ENCODE results near the gene ZNF181. TPM values are rescaled to one million over a fixed set of nuclear protein-coding genes. Genes with fewer than 3 reads are reported as not detected.

ZNF181 gene
- total and polyA plus RNA-seq, 4 donors = 8.9 to 15.2 (median 10.0) TPM

DNA sequence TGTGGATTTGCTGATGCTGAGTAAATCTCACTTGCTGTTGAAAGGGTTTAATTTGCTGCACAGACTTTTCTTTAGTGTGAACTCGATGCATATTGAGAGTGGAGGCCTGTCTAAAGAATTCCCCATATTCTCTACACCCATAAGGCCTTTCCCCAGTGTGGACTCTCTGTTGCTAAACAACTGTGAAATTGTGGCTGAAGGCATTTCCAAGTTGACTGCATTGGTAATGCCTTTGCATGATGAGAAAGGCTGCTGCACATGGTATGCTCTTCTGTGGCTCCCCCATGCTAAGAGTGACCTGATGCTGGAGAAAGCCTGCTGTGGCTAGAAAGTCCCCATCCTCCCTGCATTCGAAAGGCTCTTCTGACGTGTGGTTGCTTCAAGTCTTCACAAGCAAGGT, 45.6 kb downstream of the ZNF181 start (continued):
- TF ChIP-seq, protein P1, sequence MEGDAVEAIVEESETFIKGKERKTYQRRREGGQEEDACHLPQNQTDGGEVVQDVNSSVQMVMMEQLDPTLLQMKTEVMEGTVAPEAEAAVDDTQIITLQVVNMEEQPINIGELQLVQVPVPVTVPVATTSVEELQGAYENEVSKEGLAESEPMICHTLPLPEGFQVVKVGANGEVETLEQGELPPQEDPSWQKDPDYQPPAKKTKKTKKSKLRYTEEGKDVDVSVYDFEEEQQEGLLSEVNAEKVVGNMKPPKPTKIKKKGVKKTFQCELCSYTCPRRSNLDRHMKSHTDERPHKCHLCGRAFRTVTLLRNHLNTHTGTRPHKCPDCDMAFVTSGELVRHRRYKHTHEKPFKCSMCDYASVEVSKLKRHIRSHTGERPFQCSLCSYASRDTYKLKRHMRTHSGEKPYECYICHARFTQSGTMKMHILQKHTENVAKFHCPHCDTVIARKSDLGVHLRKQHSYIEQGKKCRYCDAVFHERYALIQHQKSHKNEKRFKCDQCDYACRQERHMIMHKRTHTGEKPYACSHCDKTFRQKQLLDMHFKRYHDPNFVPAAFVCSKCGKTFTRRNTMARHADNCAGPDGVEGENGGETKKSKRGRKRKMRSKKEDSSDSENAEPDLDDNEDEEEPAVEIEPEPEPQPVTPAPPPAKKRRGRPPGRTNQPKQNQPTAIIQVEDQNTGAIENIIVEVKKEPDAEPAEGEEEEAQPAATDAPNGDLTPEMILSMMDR (IDR thresholded peaks at IDR 0.05; ENCODE audit: low read depth, low read length, missing input control) = no peak

DNA sequence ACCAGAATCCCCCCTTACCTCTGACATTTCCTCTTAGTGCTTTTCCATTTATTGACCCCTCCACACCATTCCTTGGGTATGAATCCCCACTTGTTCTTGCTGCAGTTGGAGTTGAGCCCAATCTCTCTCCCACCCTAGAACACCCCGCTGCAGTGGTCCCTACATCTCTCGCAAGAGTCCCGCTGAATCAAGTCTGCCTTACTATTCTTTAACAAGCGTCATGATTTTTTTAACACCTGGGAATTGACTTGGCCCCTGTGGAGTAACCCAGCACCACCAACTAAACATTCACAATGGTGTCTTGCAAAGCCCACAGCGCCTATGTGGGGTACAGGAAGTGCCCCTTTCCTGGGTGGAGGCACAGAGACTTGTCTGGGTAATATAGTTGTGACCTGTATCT, 52.2 kb downstream of the ZNF181 start:
- DNase-seq (ENCODE audit: low spot score) = no peak
- Histone ChIP-seq H3K27ac (ENCODE audit: low read depth in 1 of 2, low read length in 2 of 2) (no peak overlapping the region), H3K27me3 (ENCODE audit: control insufficient read depth in 4 of 4, insufficient read depth in 4 of 4, low read length in 3 of 4) (no peaks in the 10 kb centered on the region), H3K4me1 (ENCODE audit: control insufficient read depth in 4 of 4, insufficient read depth in 4 of 4, low read length in 3 of 4) (no peaks in the 10 kb centered on the region), H3K36me3 (ENCODE audit: control insufficient read depth in 4 of 4, insufficient read depth in 3 of 4, low read depth in 1 of 4, low read length in 3 of 4) (no peaks in the 10 kb centered on the region), H3K9ac (ENCODE audit: low read depth in 1 of 2, low read length in 2 of 2) (no peak overlapping the region), H3K9me3 (ENCODE audit: control insufficient read depth in 4 of 4, low read length in 3 of 4) (peaks cover 0 to 12% (median 5%) of the 10 kb centered on the region in 4 donors), H3K4me3 (ENCODE audit: low read depth in 1 of 3, low read length in 3 of 3) (no peak overlapping the region)
- TF ChIP-seq NR2F2 (IDR thresholded peaks at IDR 0.05) = no peak
- no peak for TF ChIP-seq YY1 (IDR thresholded peaks at IDR 0.05)
- TF ChIP-seq RAD21 (IDR thresholded peaks at IDR 0.05) = no peak
- TF ChIP-seq HNF4A (conservative IDR thresholded peaks at IDR 0.05) = no peak
- TF ChIP-seq RXRA (IDR thresholded peaks at IDR 0.05) = no peak
- TF ChIP-seq FOXA1 (IDR thresholded peaks at IDR 0.05) = no peak
- TF ChIP-seq SP1 (IDR thresholded peaks at IDR 0.05) = no peak
- 78% methylated on average over 5 of the region's 5 CpGs for WGBS

DNA sequence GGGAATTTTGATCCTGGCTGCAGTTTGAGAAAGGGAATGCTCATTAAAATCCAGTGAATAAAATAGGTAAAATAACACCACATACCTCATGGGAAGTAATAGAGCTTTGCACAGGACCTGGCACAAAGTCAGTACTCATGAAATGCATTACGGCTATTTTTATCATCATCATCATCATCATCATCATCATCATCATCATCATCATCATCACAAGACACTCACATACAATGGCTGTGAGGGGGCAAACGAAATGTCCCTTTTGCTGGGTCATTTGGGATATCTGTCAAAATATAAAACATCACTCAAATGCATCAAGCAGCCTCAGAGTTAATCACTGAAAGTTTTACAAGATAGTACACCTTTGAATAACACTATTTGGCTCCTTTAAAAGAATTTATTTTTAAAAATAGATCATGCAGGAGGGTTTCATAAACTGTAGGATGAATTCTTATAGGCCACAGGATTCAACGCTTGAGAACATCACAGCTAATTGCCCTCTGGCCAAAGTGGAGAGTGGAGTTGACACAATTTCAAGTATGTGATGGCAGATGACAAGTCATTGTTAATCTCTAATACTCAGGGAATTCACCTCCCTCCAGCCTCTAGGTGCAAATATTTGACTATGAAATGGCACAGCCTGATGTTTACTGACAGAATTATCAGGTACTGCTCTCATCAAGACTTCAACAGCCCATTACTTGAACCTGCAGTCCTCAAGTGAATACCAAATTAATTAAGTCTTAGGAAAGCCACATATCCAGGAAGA, 53.2 kb downstream of the ZNF181 start:
- H3K9ac ChIP-seq (ENCODE audit: low read depth in 1 of 2, low read length in 2 of 2) = no peak overlapping the region
- 62% methylated on average over 3 of the region's 3 CpGs for WGBS
- no peaks in the 10 kb centered on the region for H3K36me3 ChIP-seq (ENCODE audit: control insufficient read depth in 4 of 4, insufficient read depth in 3 of 4, low read depth in 1 of 4, low read length in 3 of 4)
- TF ChIP-seq FOXA1 (IDR thresholded peaks at IDR 0.05) (no peak), RAD21 (IDR thresholded peaks at IDR 0.05) (no peak), TAF1 (conservative IDR thresholded peaks at IDR 0.05) (no peak), JUND (IDR thresholded peaks at IDR 0.05) (no peak), GABPA (IDR thresholded peaks at IDR 0.05 in 1 of 2, conservative IDR thresholded peaks at IDR 0.05 in 1 of 2) (no peak), RXRA (IDR thresholded peaks at IDR 0.05) (no peak), HNF4G (IDR thresholded peaks at IDR 0.05) (no peak), EGR1 (IDR thresholded peaks at IDR 0.05; ENCODE audit: low read depth in 2 of 2) (no peak), FOXA2 (IDR thresholded peaks at IDR 0.05) (no peak), HNF4A (conservative IDR thresholded peaks at IDR 0.05) (no peak), NR2F2 (IDR thresholded peaks at IDR 0.05) (no peak), YY1 (IDR thresholded peaks at IDR 0.05) (no peak)
- TF ChIP-seq, protein P2, sequence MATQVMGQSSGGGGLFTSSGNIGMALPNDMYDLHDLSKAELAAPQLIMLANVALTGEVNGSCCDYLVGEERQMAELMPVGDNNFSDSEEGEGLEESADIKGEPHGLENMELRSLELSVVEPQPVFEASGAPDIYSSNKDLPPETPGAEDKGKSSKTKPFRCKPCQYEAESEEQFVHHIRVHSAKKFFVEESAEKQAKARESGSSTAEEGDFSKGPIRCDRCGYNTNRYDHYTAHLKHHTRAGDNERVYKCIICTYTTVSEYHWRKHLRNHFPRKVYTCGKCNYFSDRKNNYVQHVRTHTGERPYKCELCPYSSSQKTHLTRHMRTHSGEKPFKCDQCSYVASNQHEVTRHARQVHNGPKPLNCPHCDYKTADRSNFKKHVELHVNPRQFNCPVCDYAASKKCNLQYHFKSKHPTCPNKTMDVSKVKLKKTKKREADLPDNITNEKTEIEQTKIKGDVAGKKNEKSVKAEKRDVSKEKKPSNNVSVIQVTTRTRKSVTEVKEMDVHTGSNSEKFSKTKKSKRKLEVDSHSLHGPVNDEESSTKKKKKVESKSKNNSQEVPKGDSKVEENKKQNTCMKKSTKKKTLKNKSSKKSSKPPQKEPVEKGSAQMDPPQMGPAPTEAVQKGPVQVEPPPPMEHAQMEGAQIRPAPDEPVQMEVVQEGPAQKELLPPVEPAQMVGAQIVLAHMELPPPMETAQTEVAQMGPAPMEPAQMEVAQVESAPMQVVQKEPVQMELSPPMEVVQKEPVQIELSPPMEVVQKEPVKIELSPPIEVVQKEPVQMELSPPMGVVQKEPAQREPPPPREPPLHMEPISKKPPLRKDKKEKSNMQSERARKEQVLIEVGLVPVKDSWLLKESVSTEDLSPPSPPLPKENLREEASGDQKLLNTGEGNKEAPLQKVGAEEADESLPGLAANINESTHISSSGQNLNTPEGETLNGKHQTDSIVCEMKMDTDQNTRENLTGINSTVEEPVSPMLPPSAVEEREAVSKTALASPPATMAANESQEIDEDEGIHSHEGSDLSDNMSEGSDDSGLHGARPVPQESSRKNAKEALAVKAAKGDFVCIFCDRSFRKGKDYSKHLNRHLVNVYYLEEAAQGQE (IDR thresholded peaks at IDR 0.05) = no peak
- TF ChIP-seq, protein P3, sequence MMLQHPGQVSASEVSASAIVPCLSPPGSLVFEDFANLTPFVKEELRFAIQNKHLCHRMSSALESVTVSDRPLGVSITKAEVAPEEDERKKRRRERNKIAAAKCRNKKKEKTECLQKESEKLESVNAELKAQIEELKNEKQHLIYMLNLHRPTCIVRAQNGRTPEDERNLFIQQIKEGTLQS (IDR thresholded peaks at IDR 0.05) = no peak
- TF ChIP-seq, protein P4, sequence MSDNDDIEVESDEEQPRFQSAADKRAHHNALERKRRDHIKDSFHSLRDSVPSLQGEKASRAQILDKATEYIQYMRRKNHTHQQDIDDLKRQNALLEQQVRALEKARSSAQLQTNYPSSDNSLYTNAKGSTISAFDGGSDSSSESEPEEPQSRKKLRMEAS (IDR thresholded peaks at IDR 0.05) = no peak
- TF ChIP-seq, protein P5, sequence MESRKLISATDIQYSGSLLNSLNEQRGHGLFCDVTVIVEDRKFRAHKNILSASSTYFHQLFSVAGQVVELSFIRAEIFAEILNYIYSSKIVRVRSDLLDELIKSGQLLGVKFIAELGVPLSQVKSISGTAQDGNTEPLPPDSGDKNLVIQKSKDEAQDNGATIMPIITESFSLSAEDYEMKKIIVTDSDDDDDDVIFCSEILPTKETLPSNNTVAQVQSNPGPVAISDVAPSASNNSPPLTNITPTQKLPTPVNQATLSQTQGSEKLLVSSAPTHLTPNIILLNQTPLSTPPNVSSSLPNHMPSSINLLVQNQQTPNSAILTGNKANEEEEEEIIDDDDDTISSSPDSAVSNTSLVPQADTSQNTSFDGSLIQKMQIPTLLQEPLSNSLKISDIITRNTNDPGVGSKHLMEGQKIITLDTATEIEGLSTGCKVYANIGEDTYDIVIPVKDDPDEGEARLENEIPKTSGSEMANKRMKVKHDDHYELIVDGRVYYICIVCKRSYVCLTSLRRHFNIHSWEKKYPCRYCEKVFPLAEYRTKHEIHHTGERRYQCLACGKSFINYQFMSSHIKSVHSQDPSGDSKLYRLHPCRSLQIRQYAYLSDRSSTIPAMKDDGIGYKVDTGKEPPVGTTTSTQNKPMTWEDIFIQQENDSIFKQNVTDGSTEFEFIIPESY (IDR thresholded peaks at IDR 0.05) = no peak
- no peak for DNase-seq (ENCODE audit: low spot score)
- H3K27ac ChIP-seq (ENCODE audit: low read depth in 1 of 2, low read length in 2 of 2) = no peak overlapping the region
- peaks cover 0 to 14% (median 9%) of the 10 kb centered on the region in 4 donors for H3K9me3 ChIP-seq (ENCODE audit: control insufficient read depth in 4 of 4, low read length in 3 of 4)
- no peaks in the 10 kb centered on the region for H3K27me3 ChIP-seq (ENCODE audit: control insufficient read depth in 4 of 4, insufficient read depth in 4 of 4, low read length in 3 of 4)
- no peak overlapping the region for H3K4me3 ChIP-seq (ENCODE audit: low read depth in 1 of 3, low read length in 3 of 3)
- no peaks in the 10 kb centered on the region for H3K4me1 ChIP-seq (ENCODE audit: control insufficient read depth in 4 of 4, insufficient read depth in 4 of 4, low read length in 3 of 4)

All from liver (tissue), 9 donors.